ENCODE results near the gene KCTD3.

- TF ChIP-seq ZNF707 (tag by site-specific recombination; IDR thresholded peaks at IDR 0.05) (no peak), ZNF335 (tag by site-specific recombination; conservative IDR thresholded peaks at IDR 0.05) (no peak), ZNF324 (tag by site-specific recombination; IDR thresholded peaks at IDR 0.05) (no peak), MEIS1 (CRISPR knock-in tag; IDR thresholded peaks at IDR 0.05; ENCODE audit: borderline replicate concordance) (no peak), CTCF (tag by site-specific recombination; IDR thresholded peaks at IDR 0.05) (no peak), KLF9 (tag by site-specific recombination; IDR thresholded peaks at IDR 0.05; ENCODE audit: low read depth) (no peak), ZNF624 (tag by site-specific recombination; IDR thresholded peaks at IDR 0.05) (no peak), BCL11A (tag by site-specific recombination; IDR thresholded peaks at IDR 0.05; ENCODE audit: low read depth) (no peak), TCF7L2 (IDR thresholded peaks at IDR 0.05; ENCODE audit: borderline replicate concordance, low read depth, low read length) (no peak), ELK4 (IDR thresholded peaks at IDR 0.05; ENCODE audit: borderline replicate concordance, low read depth, low read length) (no peak), ZNF133 (tag by site-specific recombination; IDR thresholded peaks at IDR 0.05) (no peak), ZNF146 (tag by site-specific recombination; IDR thresholded peaks at IDR 0.05) (no peak), ZNF274 (IDR thresholded peaks at IDR 0.05; ENCODE audit: low read length) (no peak), ZNF274 (tag by site-specific recombination; IDR thresholded peaks at IDR 0.05; ENCODE audit: borderline replicate concordance) (no peak)
- TF ChIP-seq, protein P1, sequence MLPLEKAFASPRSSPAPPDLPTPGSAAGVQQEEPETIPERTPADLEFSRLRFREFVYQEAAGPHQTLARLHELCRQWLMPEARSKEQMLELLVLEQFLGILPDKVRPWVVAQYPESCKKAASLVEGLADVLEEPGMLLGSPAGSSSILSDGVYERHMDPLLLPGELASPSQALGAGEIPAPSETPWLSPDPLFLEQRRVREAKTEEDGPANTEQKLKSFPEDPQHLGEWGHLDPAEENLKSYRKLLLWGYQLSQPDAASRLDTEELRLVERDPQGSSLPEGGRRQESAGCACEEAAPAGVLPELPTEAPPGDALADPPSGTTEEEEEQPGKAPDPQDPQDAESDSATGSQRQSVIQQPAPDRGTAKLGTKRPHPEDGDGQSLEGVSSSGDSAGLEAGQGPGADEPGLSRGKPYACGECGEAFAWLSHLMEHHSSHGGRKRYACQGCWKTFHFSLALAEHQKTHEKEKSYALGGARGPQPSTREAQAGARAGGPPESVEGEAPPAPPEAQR (tag by site-specific recombination; IDR thresholded peaks at IDR 0.05) = no peak
Measured at GRCh38 chr1:215595231-215595630, 28.1 kb downstream of the KCTD3 start.
